Prostate gland (tissue), 2 donors: ENCODE measurements around the gene PMPCA. TPM values are rescaled to one million over a fixed set of nuclear protein-coding genes. Genes with fewer than 3 reads are reported as not detected.

ENCODE experiments used
- DNase-seq: peaks from one replicate; pipeline ENCODE4 v3.0.0-alpha.2; 2019; ENCODE audit warnings: low spot score
- H3K27ac ChIP-seq, 2 donors: fragments of 200-600 bp; sonication (generic); 2 replicates each; pipeline ENCODE4 v1.5.1; 2017 to 2019
- H3K27me3 ChIP-seq: fragments of 200-600 bp; sonication (generic); replicated peaks from 2 replicates; pipeline ENCODE4 v1.5.1; 2019; ENCODE audit not compliant: insufficient read depth
- H3K36me3 ChIP-seq, 2 donors: fragments of 200-600 bp; sonication (generic); 1 replicate in 1 of 2; 2 replicates in 1 of 2; pipeline versions ENCODE4 v1.5.1 to v1.8.1; 2017 to 2019
- H3K4me1 ChIP-seq: fragments of 200-600 bp; sonication (generic); replicated peaks from 2 replicates; pipeline ENCODE4 v1.5.1; 2019
- H3K4me3 ChIP-seq, 2 donors: fragments of 200-600 bp; sonication (generic); 2 replicates each; pipeline ENCODE4 v1.5.1; 2017 to 2019
- H3K9me3 ChIP-seq: fragments of 200-600 bp; sonication (generic); 2 replicates; pipeline ENCODE4 v1.5.1; 2017
- POLR2A ChIP-seq: fragments of 450-650 bp; IDR thresholded peaks from one replicate; pipeline ENCODE4 v1.6.1; 2016; ENCODE audit warnings: antibody characterized with exemption, mild to moderate bottlenecking
- POLR2AphosphoS5 ChIP-seq: sonication (generic); formaldehyde crosslinking; IDR thresholded peaks from one replicate; pipeline ENCODE4 v1.6.1; 2017; ENCODE audit warnings: antibody characterized with exemption
- WGBS: methylation state at CpG from one replicate; pipeline ENCODE4 v1.1.5; 2018; 5-methylcytosine and 5-hydroxymethylcytosine counted together
- intact Hi-C: fragments of 100-400 bp; cut with DNase I; formaldehyde crosslinking; loops from one replicate; pipeline ENCODE4 v1.14.2; 2022
- total RNA-seq, 2 donors: library from RNA; depleted of rRNA; stranded (reverse); fragments of >200 nt; gene quantifications; one replicate each; pipeline ENCODE4 v1.1.0, GENCODE V29; 2016
- TF ChIP-seq, protein P1 (sequence below), 4 experiments: fragments of 200-600 bp in 2 of 4; fragments of 450-650 bp in 2 of 4; sonication (generic) in 2 of 4; IDR thresholded peaks; 1 replicate in 3 of 4; 2 replicates in 1 of 4; pipeline ENCODE4 v1.5.1; 2016 to 2019; ENCODE audit warnings: antibody characterized with exemption in 4 of 4, mild to moderate bottlenecking in 2 of 4, moderate library complexity in 2 of 4

Gene PMPCA
- total RNA-seq, 2 donors from 2014 or later = 29.2 to 58.7 TPM

DNA sequence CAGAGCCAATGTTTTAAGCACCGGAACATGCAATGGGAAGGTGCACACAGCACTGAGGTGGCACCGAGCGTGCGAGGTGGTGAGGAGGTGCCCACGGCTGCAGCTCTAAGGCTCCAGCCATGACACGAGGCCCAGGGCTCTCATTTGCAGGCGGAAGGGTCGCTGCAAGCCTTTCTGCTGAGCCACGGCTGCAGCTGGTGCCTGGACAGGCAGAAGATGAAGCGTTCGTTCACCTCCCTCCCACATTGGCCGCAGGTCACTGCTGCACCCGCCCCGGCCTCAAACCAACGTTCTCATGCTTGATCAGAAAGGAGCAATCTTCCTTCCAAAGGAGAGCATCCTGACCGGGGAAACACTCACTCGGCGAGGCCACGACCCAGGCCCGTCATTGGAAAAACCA is 33.6 kb downstream of the PMPCA start:
- Histone ChIP-seq H3K9me3 (no peaks in the 10 kb centered on the region), H3K36me3 (peaks cover 14 to 21% of the 10 kb centered on the region in 2 donors), H3K4me3 (no peak overlapping the region), H3K27me3 (no peaks in the 10 kb centered on the region), H3K4me1 (no peaks in the 10 kb centered on the region), H3K27ac (no peak overlapping the region)
- WGBS = 92% methylated on average over 20 of the region's 20 CpGs
- TF ChIP-seq POLR2AphosphoS5 (no peak), POLR2A (no peak)
- TF ChIP-seq, protein P1, sequence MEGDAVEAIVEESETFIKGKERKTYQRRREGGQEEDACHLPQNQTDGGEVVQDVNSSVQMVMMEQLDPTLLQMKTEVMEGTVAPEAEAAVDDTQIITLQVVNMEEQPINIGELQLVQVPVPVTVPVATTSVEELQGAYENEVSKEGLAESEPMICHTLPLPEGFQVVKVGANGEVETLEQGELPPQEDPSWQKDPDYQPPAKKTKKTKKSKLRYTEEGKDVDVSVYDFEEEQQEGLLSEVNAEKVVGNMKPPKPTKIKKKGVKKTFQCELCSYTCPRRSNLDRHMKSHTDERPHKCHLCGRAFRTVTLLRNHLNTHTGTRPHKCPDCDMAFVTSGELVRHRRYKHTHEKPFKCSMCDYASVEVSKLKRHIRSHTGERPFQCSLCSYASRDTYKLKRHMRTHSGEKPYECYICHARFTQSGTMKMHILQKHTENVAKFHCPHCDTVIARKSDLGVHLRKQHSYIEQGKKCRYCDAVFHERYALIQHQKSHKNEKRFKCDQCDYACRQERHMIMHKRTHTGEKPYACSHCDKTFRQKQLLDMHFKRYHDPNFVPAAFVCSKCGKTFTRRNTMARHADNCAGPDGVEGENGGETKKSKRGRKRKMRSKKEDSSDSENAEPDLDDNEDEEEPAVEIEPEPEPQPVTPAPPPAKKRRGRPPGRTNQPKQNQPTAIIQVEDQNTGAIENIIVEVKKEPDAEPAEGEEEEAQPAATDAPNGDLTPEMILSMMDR (IDR thresholded peaks at IDR 0.05) = no peak
- no peak for DNase-seq
- intact Hi-C loops = no loop called here

DNA sequence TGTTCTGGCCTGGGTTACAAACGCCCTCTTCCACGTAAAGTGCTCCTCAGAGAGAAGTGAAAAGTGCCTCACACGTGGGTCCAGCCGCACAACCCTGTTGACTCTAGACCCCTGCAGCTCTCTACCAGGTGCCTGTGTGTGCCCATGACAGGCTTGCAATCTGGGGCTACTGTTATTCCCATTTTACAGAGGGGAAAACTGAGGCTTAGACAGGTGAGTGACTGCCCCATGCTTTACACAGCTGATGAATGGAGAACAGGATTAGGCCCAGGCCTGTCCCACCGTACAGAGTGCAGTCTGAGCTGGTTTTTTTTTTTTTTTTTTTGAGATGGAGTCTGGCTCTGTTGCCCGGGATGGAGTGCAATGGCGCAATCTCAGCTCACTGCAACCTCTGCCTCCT is 35.3 kb downstream of the PMPCA start:
- no peaks in the 10 kb centered on the region for H3K9me3 ChIP-seq
- no peak overlapping the region for H3K27ac ChIP-seq
- TF ChIP-seq, protein P1 (IDR thresholded peaks at IDR 0.05) = no peak
- TF ChIP-seq POLR2AphosphoS5 (no peak), POLR2A (no peak)
- H3K27me3 ChIP-seq = no peaks in the 10 kb centered on the region
- no peak for DNase-seq
- H3K4me3 ChIP-seq = no peak overlapping the region
- peaks cover 21 to 29% of the 10 kb centered on the region in 2 donors for H3K36me3 ChIP-seq
- 92% methylated on average over 7 of the region's 7 CpGs for WGBS
- intact Hi-C loops = no loop called here
- H3K4me1 ChIP-seq = no peaks in the 10 kb centered on the region

DNA sequence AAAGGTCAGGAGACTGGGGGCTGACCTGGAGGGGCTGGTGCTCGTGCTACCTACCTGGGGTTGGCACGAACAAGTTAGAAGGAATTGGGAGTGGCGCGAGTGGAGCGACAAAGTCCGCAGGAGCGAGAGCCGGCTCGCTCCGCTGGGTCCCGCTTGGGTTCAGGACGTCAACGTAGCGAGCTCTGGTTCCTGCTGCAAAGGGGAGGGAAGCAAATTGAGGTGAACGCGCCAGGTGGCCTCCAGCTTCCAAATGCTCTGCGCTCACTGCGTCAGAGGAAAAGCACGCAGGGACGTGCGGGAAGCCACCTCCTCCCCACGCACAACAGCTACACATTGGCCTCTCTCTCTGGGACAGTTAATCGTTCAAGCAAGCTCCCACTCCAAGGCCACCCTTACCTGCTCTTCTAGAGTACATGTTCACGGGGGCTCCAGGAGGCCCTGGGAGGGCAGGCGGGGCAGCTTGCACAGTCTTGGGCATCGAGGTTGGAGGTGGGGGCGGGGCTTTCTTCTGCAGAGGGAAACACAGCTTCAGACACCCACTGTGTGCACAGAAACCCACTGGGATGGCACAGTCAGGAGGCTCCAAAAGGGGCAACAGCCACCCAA is 36.8 kb downstream of the PMPCA start:
- no peak overlapping the region for H3K27ac ChIP-seq
- intact Hi-C loops = no loop called here
- H3K4me1 ChIP-seq = no peaks in the 10 kb centered on the region
- 92% methylated on average over 27 of the region's 27 CpGs for WGBS
- peaks cover 13 to 41% of the 10 kb centered on the region in 2 donors for H3K36me3 ChIP-seq
- no peaks in the 10 kb centered on the region for H3K27me3 ChIP-seq
- no peak overlapping the region for H3K4me3 ChIP-seq
- TF ChIP-seq POLR2AphosphoS5 = no peak
- TF ChIP-seq, protein P1 (IDR thresholded peaks at IDR 0.05) = no peak
- no peak for DNase-seq
- no peaks in the 10 kb centered on the region for H3K9me3 ChIP-seq

DNA sequence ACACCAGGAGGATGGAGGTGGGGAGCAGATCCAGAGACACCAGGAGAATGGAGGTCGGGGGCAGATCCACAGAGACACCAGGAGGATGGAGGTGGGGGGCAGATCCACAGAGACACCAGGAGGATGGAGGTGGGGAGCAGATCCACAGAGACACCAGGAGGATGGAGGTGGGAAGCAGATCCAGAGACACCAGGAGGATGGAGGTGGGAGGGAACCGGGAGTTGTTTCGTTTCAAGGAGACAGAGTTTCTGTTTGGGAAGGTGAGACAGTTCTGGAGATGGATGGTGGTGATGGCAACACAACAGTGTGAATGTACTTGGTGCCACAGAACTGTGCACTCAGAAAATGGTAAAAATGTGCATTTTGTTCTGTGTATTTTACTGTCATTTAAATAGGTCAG is 38.2 kb downstream of the PMPCA start:
- H3K27ac ChIP-seq = no peak overlapping the region
- H3K36me3 ChIP-seq = peaks cover 10 to 41% of the 10 kb centered on the region in 2 donors
- no peaks in the 10 kb centered on the region for H3K27me3 ChIP-seq
- no peak for TF ChIP-seq POLR2AphosphoS5
- intact Hi-C loops = no loop called here
- DNase-seq = no peak
- no peaks in the 10 kb centered on the region for H3K4me1 ChIP-seq
- no peak overlapping the region for H3K4me3 ChIP-seq
- no peaks in the 10 kb centered on the region for H3K9me3 ChIP-seq
- 86% methylated on average over 3 of the region's 3 CpGs for WGBS

DNA sequence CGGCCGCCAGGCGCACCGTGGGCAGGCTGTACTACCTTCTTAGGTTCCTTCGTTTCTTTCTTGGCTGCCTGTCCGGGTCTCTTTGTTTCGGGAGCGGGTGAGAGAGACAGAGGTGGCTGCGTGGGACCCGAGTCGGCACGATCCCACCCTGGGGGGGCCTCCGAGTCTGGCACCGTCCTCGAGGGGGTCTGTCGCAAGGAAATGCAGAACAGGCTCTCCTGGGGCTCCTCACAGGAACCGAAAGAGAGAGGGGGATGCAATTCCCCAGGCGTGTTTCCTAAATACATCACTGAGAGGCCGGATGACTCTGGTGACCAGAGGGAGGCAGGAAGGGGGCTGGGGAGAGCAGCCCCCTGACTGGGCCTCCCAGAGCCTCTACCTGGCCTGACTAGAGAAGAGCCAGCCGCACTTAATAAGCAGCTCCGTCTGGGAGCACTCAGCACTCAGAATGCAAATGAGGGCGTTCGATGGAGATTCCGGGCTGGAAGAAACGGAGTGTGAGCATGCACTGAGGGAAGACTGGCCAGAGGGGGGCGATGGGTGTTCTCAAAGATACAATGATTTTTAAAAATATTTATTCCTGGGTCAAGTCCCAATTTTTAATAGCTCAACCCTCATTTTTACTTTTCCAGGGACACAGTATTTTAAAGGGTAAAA is 40.9 kb downstream of the PMPCA start:
- TF ChIP-seq, protein P1 (IDR thresholded peaks at IDR 0.05) = no peak
- no peak for TF ChIP-seq POLR2A
- no peak for DNase-seq
- Histone ChIP-seq H3K4me1 (no peaks in the 10 kb centered on the region), H3K27ac (no peak overlapping the region), H3K4me3 (no peak overlapping the region), H3K36me3 (peaks cover 18 to 51% of the 10 kb centered on the region in 2 donors), H3K27me3 (no peaks in the 10 kb centered on the region), H3K9me3 (no peaks in the 10 kb centered on the region)
- intact Hi-C loops = no loop called here
- WGBS = 86% methylated on average over 24 of the region's 26 CpGs
